GM18517 (cell line): Measurements from ENCODE around the gene SMIM5.
"Not testable (repeated sequence)": the region's sequence is repeated elsewhere in the genome, so short reads cannot be mapped to it uniquely, and the experiment has no call there.

Experiments used
- ATAC-seq: cut with Tn5 transposase; IDR thresholded peaks from one replicate; pipeline ENCODE4 v1.9.1; 2021; ENCODE audit warnings: mild to moderate bottlenecking, moderate library complexity; ENCODE audit not compliant: unreplicated experiment

Gene SMIM5

GRCh38 chr17:75632863-75633485 is at the start of gene SMIM5:
TSS of gene SMIM5 (plus strand) at chr17:75633434. CDS start at chr17:75640202, 6,768 bp downstream.
- ATAC-seq: peak; percentile 60

GRCh38 chr17:75584849-75585175 is 48.4 kb upstream of the SMIM5 start:
- no peak for ATAC-seq

- no peak for ATAC-seq
These were observed 45.3 kb upstream of the SMIM5 start, which contains the start of gene MYO15B for GRCh38 chr17:75587675-75588595. TSS of gene MYO15B (plus strand) at chr17:75587800. CDS start at chr17:75588058, 258 bp downstream.

- peak; percentile 26 for ATAC-seq
These were observed 44.6 kb upstream of the SMIM5 start for GRCh38 chr17:75588596-75589011.

- ATAC-seq: peak; percentile 49
These were observed 44.0 kb upstream of the SMIM5 start for GRCh38 chr17:75589012-75589918.

GRCh38 chr17:75589919-75590303 is 43.3 kb upstream of the SMIM5 start:
- ATAC-seq: no peak

GRCh38 chr17:75590314-75590761 is 42.9 kb upstream of the SMIM5 start:
- no peak for ATAC-seq

- ATAC-seq: no peak
These were observed 42.1 kb upstream of the SMIM5 start for GRCh38 chr17:75590849-75591721.

- ATAC-seq: no peak
These were observed 41.4 kb upstream of the SMIM5 start for GRCh38 chr17:75591722-75592302.

- ATAC-seq: no peak
These were observed 40.8 kb upstream of the SMIM5 start for GRCh38 chr17:75592348-75593020.

- ATAC-seq: not testable (repeated sequence)
These were observed 39.8 kb upstream of the SMIM5 start for GRCh38 chr17:75593430-75593829.

- no peak for ATAC-seq
These were observed 38.5 kb upstream of the SMIM5 start for GRCh38 chr17:75594499-75595283.

GRCh38 chr17:75595284-75595919 is 37.8 kb upstream of the SMIM5 start:
- no peak for ATAC-seq

- ATAC-seq: no peak
These were observed 37.3 kb upstream of the SMIM5 start for GRCh38 chr17:75595920-75596313.

- ATAC-seq: no peak
These were observed 36.7 kb upstream of the SMIM5 start for GRCh38 chr17:75596320-75597087.

- no peak for ATAC-seq
These were observed 31.9 kb upstream of the SMIM5 start for GRCh38 chr17:75601057-75601987.
